Measurements from ENCODE around the gene ZPR1. TPM values are rescaled to one million over a fixed set of nuclear protein-coding genes. Genes with fewer than 3 reads are reported as not detected.
A peak's percentile ranks its signal among the peaks of the same experiment; 100 is the strongest.
"Not testable (repeated sequence)": the region's sequence is repeated elsewhere in the genome, so short reads cannot be mapped to it uniquely, and the experiment has no call there.

Gene ZPR1
- total and polyA plus RNA-seq, 2 of the 4 experiments (the other 2 are of a cell fraction), result 40.8 to 52.0 TPM

- ChIA-PET POLR2A (ENCODE audit: unreplicated experiment) (interaction anchor here (0.7 kb wide), 1 partner anchor 42 kb away, joined by 3 read pairs; no protein-coding TSS in a partner anchor), CTCF (interaction anchor here (0.6 to 1.9 kb wide), 17 partner anchors 8 to 273 kb away, joined by 3 to 30 read pairs (median 4); partner anchors contain the start of gene APOA5)
- peak overlapping the region; percentile 58 to 84 for H4K8ac ChIP-seq (ENCODE audit: low read depth in 2 of 2, low read length in 2 of 2)
- peak overlapping the region; percentile 47 for H4K5ac ChIP-seq (ENCODE audit: low read depth, low read length)
- intact Hi-C loops (cut with micrococcal nuclease), result no loop called here
- peak overlapping the region; percentile 58; the same call in 1 of the 2 replicates for H3K14ac ChIP-seq (replicated peaks; ENCODE audit: low read depth, low read length)
- H3K18ac ChIP-seq (ENCODE audit: low read depth, low read length), result peak overlapping the region; percentile 49; the same call in 1 of the 2 replicates
- 0 out of 2 replicates have a peak overlapping the region, but pooled peaks have one; percentile 8 for H3K9ac ChIP-seq (ENCODE audit: low read depth, low read length)
- in situ Hi-C loops (cut with MboI; ENCODE audit: low sequenced_read_pairs), result no loop called here
- peak overlapping the region; percentile 79 for H2AK9ac ChIP-seq (replicated peaks; ENCODE audit: low read depth, low read length, poor library complexity)
- TF ChIP-seq NFE2L2 (IDR thresholded peaks at IDR 0.05; ENCODE audit: low read depth, low read length) (no peak), POLR2A (IDR thresholded peaks at IDR 0.05; ENCODE audit: low read depth, low read length) (no peak), USF2 (IDR thresholded peaks at IDR 0.05; ENCODE audit: low read depth, low read length) (no peak), CHD1 (IDR thresholded peaks at IDR 0.05; ENCODE audit: low read depth, low read length) (no peak)
- H3K36me3 ChIP-seq (ENCODE audit: control insufficient read depth, insufficient read depth, low read length), result no peaks in the 10 kb centered on the region
- H3K27me3 ChIP-seq (ENCODE audit: control insufficient read depth, insufficient read depth, low read length), result peaks cover 3% of the 10 kb centered on the region; the same call in 1 of the 2 replicates
- ATAC-seq (ENCODE audit: low read depth) (no peak), DNase-seq (no peak)
- no peak overlapping the region; the same call in 1 of the 2 replicates for H3K4me2 ChIP-seq (ENCODE audit: low read depth, low read length)
- peak overlapping the region; percentile 98 for H2AFZ ChIP-seq (replicated peaks; ENCODE audit: low read length, poor library complexity)
- H3K9me1 ChIP-seq (ENCODE audit: insufficient read depth, low read length), result no peaks in the 10 kb centered on the region; the same call in 1 of the 2 replicates
- H3K4me3 ChIP-seq (ENCODE audit: insufficient read depth, low read depth, low read length), result no peak overlapping the region
- peak overlapping the region; percentile 6; the same call in 1 of the 2 replicates for H3K27ac ChIP-seq (ENCODE audit: insufficient read depth, low read length)
- H4K91ac ChIP-seq (ENCODE audit: insufficient read depth, low read depth, low read length), result peak overlapping the region; percentile 74
- no peak overlapping the region for H3K56ac ChIP-seq (ENCODE audit: extremely low read depth, insufficient read depth, low read length)
- peaks cover 3% of the 10 kb centered on the region; the same call in 1 of the 2 replicates for H3K4me1 ChIP-seq (ENCODE audit: control insufficient read depth, insufficient read depth, low read length)
- no peaks in the 10 kb centered on the region for H3K9me3 ChIP-seq (ENCODE audit: control insufficient read depth, insufficient read depth, low read length)
- peak overlapping the region; percentile 52 for H2BK120ac ChIP-seq (ENCODE audit: low read depth, low read length)
- H3K79me1 ChIP-seq (ENCODE audit: low read depth in 1 of 2, low read length in 2 of 2), result no peaks in the 10 kb centered on the region
- peak overlapping the region; percentile 20 for H2AK5ac ChIP-seq (ENCODE audit: low read depth, low read length)
- peak overlapping the region; percentile 39; the same call in 2 of the 3 replicates for H2BK15ac ChIP-seq (ENCODE audit: low read depth, low read length)
- H4K20me1 ChIP-seq (ENCODE audit: insufficient read depth, low read length), result no peaks in the 10 kb centered on the region
- 82% methylated on average over 11 of the region's 28 CpGs; no CpG with 5 or more reads in 1 of the 2 experiments for WGBS, 2 experiments (ENCODE audit: extremely low coverage in 2 of 2, insufficient read length in 1 of 2)
- H2BK5ac ChIP-seq (ENCODE audit: low read depth, low read length, poor library complexity, severe bottlenecking), result no peak overlapping the region
- BruUV-seq (replicated peaks), result no TSS peak
- H2BK20ac ChIP-seq (ENCODE audit: low read depth, low read length), result no peak overlapping the region
- peak overlapping the region; percentile 68 for H3K4ac ChIP-seq (ENCODE audit: low read depth, low read length)
- no peak overlapping the region for H3K23ac ChIP-seq (ENCODE audit: low read depth, low read length)
- dilution Hi-C loops (cut with HindIII; ENCODE audit: low sequenced_read_pairs, unreplicated experiment), result no loop called here
Observed at GRCh38 chr11:116835042-116835772, 47.4 kb upstream of the ZPR1 start.

- Histone ChIP-seq H2AK5ac (ENCODE audit: low read depth, low read length) (0 out of 2 replicates have a peak overlapping the region, but pooled peaks have one; percentile 16), H2AK9ac (replicated peaks; ENCODE audit: low read depth, low read length, poor library complexity) (peak overlapping the region; percentile 33)
- H4K91ac ChIP-seq (ENCODE audit: insufficient read depth, low read depth, low read length); H3K4ac ChIP-seq (ENCODE audit: low read depth, low read length); H3K9me3 ChIP-seq (ENCODE audit: control insufficient read depth, insufficient read depth, low read length); POLR2A ChIA-PET (ENCODE audit: unreplicated experiment); H3K36me3 ChIP-seq (ENCODE audit: control insufficient read depth, insufficient read depth, low read length); H3K4me2 ChIP-seq (ENCODE audit: low read depth, low read length); in situ Hi-C loops (cut with MboI; ENCODE audit: low sequenced_read_pairs); H3K4me1 ChIP-seq (ENCODE audit: control insufficient read depth, insufficient read depth, low read length); BruUV-seq (replicated peaks); CTCF ChIA-PET; H2BK5ac ChIP-seq (ENCODE audit: low read depth, low read length, poor library complexity, severe bottlenecking); H2AFZ ChIP-seq (replicated peaks; ENCODE audit: low read length, poor library complexity); H3K27me3 ChIP-seq (ENCODE audit: control insufficient read depth, insufficient read depth, low read length); H3K9me1 ChIP-seq (ENCODE audit: insufficient read depth, low read length); H2BK15ac ChIP-seq (ENCODE audit: low read depth, low read length); H3K18ac ChIP-seq (ENCODE audit: low read depth, low read length); H4K8ac ChIP-seq (ENCODE audit: low read depth in 2 of 2, low read length in 2 of 2); H3K23ac ChIP-seq (ENCODE audit: low read depth, low read length); H3K14ac ChIP-seq (replicated peaks; ENCODE audit: low read depth, low read length); dilution Hi-C loops (cut with HindIII; ENCODE audit: low sequenced_read_pairs, unreplicated experiment); H4K5ac ChIP-seq (ENCODE audit: low read depth, low read length); DNase-seq; H2BK120ac ChIP-seq (ENCODE audit: low read depth, low read length); intact Hi-C loops (cut with micrococcal nuclease); H2BK20ac ChIP-seq (ENCODE audit: low read depth, low read length); H3K9ac ChIP-seq (ENCODE audit: low read depth, low read length); H4K20me1 ChIP-seq (ENCODE audit: insufficient read depth, low read length); ATAC-seq (ENCODE audit: low read depth); H3K27ac ChIP-seq (ENCODE audit: insufficient read depth, low read length); H3K4me3 ChIP-seq (ENCODE audit: insufficient read depth, low read depth, low read length); H3K56ac ChIP-seq (ENCODE audit: extremely low read depth, insufficient read depth, low read length); H3K79me1 ChIP-seq (ENCODE audit: low read depth in 1 of 2, low read length in 2 of 2): not testable (repeated sequence)
- WGBS, 2 experiments (ENCODE audit: extremely low coverage in 2 of 2, insufficient read length in 1 of 2), result 100% methylated on average over 1 of the region's 13 CpGs; no CpG with 5 or more reads in 1 of the 2 experiments
Observed at GRCh38 chr11:116834535-116835041, 46.8 kb upstream of the ZPR1 start.
